ENCODE data around the gene CPE.

Gene CPE

GRCh38 chr4:165367040-165367439, 11.8 kb upstream of the CPE start:
- DNase-seq, result no peak

GRCh38 chr4:165368114-165368513, 10.7 kb upstream of the CPE start:
- no peak for DNase-seq

GRCh38 chr4:165368567-165368966, 10.2 kb upstream of the CPE start:
- no peak for DNase-seq

- peak in 1 of 2 donors; percentile 42 for DNase-seq
These were observed 9.3 kb upstream of the CPE start for GRCh38 chr4:165369522-165369921.

- no peak for DNase-seq
These were observed 8.3 kb upstream of the CPE start for GRCh38 chr4:165370530-165370929.

GRCh38 chr4:165375465-165375864, 3.3 kb upstream of the CPE start:
- no peak for DNase-seq

GRCh38 chr4:165378398-165378744, 437 bp upstream of the CPE start:
- DNase-seq, result peak in 1 of 2 donors; percentile 17

GRCh38 chr4:165379678-165380064, 863 bp downstream of the CPE start:
- no peak for DNase-seq

- DNase-seq, result no peak
These were observed 2.0 kb downstream of the CPE start for GRCh38 chr4:165380805-165381204.

GRCh38 chr4:165381821-165382373, 3.1 kb downstream of the CPE start:
- no peak for DNase-seq

- DNase-seq, result no peak
These were observed 3.8 kb downstream of the CPE start for GRCh38 chr4:165382640-165383039.

- no peak for DNase-seq
These were observed 4.8 kb downstream of the CPE start for GRCh38 chr4:165383591-165384073.

GRCh38 chr4:165384186-165384585, 5.4 kb downstream of the CPE start:
- no peak for DNase-seq

GRCh38 chr4:165384598-165384997, 5.8 kb downstream of the CPE start:
- DNase-seq, result no peak

GRCh38 chr4:165385126-165385525, 6.3 kb downstream of the CPE start:
- DNase-seq, result no peak

GRCh38 chr4:165386328-165386727, 7.5 kb downstream of the CPE start:
- no peak for DNase-seq

GRCh38 chr4:165388756-165389155, 9.9 kb downstream of the CPE start:
- DNase-seq, result no peak

GRCh38 chr4:165393051-165393450, 14.2 kb downstream of the CPE start:
- DNase-seq, result no peak

GRCh38 chr4:165393704-165394103, 14.9 kb downstream of the CPE start:
- no peak for DNase-seq

GRCh38 chr4:165394275-165394674, 15.5 kb downstream of the CPE start:
- no peak for DNase-seq

- no peak for DNase-seq
These were observed 19.8 kb downstream of the CPE start for GRCh38 chr4:165398570-165398969.

GRCh38 chr4:165402375-165402774, 23.6 kb downstream of the CPE start:
- DNase-seq, result no peak

GRCh38 chr4:165403048-165403447, 24.2 kb downstream of the CPE start:
- no peak for DNase-seq

- no peak for DNase-seq
These were observed 24.8 kb downstream of the CPE start for GRCh38 chr4:165403637-165404036.

GRCh38 chr4:165404080-165404479, 25.3 kb downstream of the CPE start:
- no peak for DNase-seq

GRCh38 chr4:165404696-165405095, 25.9 kb downstream of the CPE start:
- no peak for DNase-seq

All from inflammatory macrophage treated with lipopolysaccharide for 1 hour (primary cell).